Stimulated activated CD4-positive, alpha-beta T cell treated with anti-CD3 and anti-CD28 coated beads, Interleukin-12 subunit alpha, Interleukin-12 subunit beta, amount 100 ng/mL, for 24 hours (primary cell): ENCODE results near the gene PDZD11.
"Not testable (repeated sequence)": the region's sequence is repeated elsewhere in the genome, so short reads cannot be mapped to it uniquely, and the experiment has no call there.

Experiments used
- DNase-seq, 2 experiments: peaks; one replicate each; pipeline ENCODE4 v3.0.0-alpha.2; 2020; ENCODE audit warnings: low read depth in 2 of 2

PDZD11 gene

DNA sequence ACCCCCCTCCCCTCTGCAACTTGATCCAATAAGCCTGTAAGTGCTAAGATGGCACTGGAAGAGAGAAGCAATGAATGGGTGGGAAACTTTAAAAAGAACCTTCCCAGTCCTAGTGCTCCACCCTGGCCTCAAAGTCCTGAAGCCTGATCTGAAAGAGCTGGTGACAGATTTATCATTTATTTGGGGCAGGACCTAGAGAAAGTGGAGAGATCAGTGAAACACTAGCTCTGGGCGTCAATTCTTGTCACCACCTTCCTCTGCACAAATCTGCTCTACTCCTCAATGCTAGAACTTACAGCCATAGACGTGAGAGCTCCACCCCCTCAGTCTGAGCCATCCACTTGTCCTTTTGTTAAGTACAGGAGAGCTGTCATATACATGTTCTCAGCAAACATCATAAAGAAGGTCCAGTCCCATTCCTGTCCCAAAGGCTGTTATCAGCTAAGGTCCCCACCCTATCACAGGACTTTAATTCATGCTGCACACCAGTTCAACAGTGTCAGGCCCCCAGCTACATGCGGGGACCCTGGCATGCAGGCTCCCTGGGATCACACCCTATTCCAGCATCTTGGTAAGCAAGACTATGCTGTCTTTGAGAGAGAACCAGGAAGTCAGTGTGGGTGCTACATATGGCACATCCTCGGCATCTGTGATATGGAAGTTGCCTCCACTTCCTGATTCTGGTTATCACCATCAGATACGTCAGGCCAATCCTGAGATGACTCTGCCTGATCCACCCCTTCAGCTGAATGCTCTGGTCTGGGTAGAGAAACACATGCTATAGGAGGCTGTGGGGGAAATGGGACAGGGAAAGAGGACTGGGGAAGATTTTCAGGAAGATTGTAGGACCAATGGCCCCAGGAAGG is 32.1 kb downstream of the PDZD11 start:
- no peak for DNase-seq

DNA sequence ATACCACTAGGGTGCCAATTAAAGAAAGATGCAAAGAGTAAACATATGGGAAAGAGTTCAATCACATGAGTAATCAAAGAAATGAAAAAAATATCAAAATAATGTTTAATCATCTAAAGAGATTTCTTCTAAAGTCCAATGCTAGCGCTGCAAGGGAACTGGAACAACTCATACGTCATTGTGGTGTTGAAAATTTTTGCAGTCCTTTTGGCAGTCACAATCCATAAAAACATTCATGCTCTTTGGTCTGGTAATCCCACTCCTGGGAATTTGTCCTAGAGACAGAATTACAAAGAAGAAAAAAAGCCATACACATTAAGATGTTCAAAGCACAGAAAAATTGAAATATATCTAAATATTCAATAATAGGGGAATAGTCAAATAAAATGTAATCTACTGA is 34.3 kb downstream of the PDZD11 start:
- DNase-seq, result no peak

DNA sequence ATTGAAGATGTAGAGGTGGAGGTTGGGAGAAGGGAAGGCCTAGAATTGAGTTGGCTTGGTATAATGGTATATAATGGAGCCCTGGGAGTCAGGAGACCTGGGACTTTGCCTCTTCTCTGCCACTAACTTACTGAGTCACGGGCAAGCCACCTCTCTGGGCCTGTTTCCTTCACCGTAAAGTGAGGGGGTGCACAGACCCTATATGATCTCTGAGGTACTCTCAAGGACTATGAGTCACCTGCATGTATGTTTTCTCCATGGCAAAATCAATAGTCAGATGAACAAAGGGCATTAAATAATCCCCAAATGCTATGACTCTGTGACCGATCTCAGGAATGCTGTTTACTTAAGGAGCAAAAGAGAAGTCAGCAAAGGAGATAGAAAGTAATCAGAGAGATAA is 34.8 kb downstream of the PDZD11 start:
- DNase-seq, result no peak

DNA sequence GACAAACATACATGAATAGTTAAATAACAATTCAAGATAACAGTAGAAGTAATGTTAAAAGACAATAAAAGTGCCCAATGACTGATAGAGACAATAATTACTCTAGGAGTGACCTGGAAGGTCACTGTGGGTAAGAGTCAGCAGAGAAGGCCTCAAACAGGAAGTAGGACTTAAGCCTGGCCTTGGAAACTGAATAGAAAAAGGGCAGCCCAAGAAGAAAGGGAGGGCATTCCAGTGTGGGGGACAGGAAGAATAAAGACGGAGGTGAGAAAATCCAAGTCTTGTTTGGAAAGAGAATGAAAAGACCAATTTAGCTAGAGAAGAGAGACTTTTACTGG is 35.7 kb downstream of the PDZD11 start:
- DNase-seq, result no peak

DNA sequence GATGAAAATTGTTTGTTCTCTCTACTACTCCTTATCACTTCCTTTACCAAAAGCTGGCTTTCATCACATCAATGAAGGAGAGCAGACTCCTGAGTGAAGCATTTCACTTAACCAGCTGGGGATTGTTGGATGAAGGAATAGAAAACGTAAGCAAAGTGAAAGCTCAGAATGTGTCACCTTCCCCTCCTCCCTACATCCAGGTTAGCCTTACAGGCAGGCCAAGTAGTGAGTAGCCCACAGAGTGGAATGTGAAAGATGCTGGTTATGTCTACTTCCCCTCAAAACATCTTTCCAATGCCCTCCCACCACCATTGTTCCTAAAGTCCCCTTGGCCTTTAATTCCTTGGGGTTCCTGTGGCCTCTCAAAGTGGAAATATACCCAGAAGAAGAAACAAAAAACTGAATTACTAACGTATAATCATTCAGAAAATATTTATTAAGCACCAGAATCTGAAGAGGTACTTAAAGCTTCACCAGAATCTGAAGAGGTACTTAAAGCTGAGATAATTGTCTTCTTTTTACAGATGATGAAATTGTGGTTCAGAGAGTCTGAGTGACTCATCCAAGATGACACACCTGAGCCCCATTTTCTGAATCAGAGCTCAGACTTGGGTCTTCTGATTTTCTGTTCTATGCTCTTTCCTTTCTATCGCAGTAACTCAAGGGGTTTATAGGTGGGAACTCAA is 36.2 kb downstream of the PDZD11 start:
- no peak for DNase-seq

DNA sequence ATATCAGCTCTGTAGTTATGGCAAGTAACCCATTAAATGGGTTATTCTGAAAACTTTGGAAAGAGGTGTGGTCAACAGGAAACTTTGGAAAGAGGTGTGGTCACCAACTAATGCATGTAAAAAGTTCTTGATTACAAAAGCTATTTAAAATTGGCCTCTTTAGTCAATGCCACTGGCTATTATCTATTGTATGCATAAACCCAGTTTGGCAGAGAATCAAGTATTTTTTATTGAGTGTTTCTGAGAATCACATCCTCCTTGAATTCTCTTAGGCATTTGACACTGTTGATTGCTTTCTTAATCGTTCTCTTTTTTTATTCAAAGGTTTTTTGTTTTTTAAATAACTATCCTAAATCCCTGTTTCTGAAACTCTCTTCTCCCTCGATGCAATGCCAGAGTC is 37.2 kb downstream of the PDZD11 start:
- no peak for DNase-seq

DNA sequence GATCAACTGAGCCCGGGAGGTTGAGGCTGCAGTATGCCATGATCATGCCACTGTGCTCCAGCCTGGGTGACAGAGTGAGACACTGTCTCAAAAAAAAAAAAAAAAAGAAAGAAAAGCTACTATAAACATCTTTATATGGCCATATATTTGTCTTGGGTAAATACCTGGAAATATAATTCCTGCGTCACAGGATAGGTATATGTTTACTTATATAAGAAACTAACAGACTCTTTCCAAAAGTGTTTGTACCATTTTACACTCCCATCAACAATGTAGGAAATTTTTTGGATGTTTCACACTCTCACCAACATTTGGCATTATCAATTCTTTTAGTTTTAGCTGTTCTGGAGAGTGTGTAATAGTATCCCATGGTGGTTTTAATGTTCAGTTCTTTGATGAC is 42.5 kb downstream of the PDZD11 start:
- no peak for DNase-seq

DNA sequence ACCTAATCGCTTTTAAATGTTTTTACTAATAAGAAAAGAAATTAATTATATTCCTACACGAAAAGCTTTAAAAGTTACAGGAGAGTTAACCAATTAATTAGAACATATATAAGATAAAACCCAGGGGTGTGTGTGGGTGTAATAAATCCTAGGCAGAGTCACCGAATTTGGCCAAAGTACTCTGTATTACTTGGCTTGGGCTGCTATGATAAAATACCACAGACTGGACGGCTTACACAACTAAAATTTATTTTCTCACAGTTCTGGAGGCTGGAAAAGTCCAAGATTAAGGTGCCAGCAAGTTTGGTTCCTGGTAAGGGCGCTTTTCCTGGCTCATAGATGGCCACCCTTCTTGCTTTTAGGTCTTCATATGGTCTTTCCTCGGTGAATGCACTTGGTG is 44.8 kb downstream of the PDZD11 start:
- no peak for DNase-seq

DNA sequence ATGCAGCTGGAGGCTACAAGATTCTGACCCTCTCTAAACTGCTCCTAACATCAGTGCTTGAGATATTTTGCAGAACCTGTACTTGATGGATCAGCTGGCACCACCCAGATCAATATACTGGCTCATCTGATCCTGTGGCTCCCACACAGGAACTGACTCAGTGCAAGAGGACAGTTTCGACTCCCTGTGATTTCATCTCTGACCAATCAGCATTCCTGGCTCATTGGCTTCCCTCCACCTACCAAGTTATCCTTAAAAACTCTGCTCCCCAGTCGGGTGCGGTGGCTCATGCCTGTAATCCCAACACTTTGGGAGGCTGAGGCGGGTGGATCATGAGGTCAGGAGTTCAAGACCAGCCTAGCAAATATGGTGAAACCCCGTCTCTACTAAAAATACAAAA is 46.1 kb downstream of the PDZD11 start:
- not testable (repeated sequence) for DNase-seq

DNA sequence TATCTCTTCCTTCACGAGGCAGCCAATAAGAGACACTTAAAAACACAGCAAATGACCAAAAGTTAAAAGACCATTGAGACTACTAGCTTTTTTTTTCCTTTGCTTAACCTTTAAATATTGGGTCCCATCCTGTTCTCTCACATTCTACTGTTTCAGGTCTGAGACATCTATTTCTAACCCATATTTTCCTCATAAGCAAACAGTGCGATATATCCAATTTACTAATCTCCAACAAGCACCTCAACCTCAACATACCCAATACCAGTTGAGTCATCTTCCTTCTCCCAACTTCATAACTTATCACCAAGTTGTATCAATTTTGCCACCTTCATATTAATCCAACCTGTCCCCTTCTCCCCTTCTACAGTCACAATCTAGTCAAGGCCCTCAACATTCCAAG is 48.2 kb downstream of the PDZD11 start:
- DNase-seq, result no peak

DNA sequence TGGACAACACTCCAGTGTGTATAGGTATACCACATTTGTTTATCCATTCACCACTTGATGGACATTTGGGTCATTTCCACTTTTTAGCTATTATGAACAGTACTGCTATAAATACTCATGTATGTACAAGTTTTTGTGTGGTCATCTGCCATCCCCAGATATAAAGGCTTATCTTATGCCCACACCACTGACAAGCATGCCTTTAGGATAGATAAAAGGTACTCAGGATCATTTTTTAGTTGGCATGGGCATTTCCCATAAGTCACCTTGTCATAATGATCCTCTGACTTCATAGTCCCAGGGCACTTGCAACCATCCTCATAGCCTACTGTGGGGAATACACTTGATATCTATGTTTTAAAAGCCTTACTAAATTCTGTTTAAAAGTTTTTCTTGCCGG is 49.0 kb downstream of the PDZD11 start:
- DNase-seq, result no peak
